ENCODE measurements around the gene GMPPA.

The GMPPA gene

GRCh38 chr2:219482674-219483405 is 15.9 kb upstream of the GMPPA start:
- no peak for DNase-seq (ENCODE audit: low read depth)
- H3K4me3 ChIP-seq (ENCODE audit: low read depth, low read length) = no peak overlapping the region

GRCh38 chr2:219483451-219484342 is 15.0 kb upstream of the GMPPA start:
- H3K4me3 ChIP-seq (ENCODE audit: low read depth, low read length) = no peak overlapping the region
- DNase-seq (ENCODE audit: low read depth) = no peak

GRCh38 chr2:219484343-219485200 is 14.1 kb upstream of the GMPPA start:
- DNase-seq (ENCODE audit: low read depth) = no peak
- peak overlapping the region; percentile 21 for H3K4me3 ChIP-seq (ENCODE audit: low read depth, low read length)

GRCh38 chr2:219485201-219485580 is 13.5 kb upstream of the GMPPA start:
- no peak for DNase-seq (ENCODE audit: low read depth)
- no peak overlapping the region for H3K4me3 ChIP-seq (ENCODE audit: low read depth, low read length)

GRCh38 chr2:219486380-219486959 is 12.2 kb upstream of the GMPPA start:
- H3K4me3 ChIP-seq (ENCODE audit: low read depth, low read length) = no peak overlapping the region
- no peak for DNase-seq (ENCODE audit: low read depth)

GRCh38 chr2:219488149-219488843 is 10.4 kb upstream of the GMPPA start:
- DNase-seq (ENCODE audit: low read depth) = no peak
- no peak overlapping the region for H3K4me3 ChIP-seq (ENCODE audit: low read depth, low read length)

GRCh38 chr2:219488844-219489194 is 9.9 kb upstream of the GMPPA start:
- DNase-seq (ENCODE audit: low read depth) = no peak
- no peak overlapping the region for H3K4me3 ChIP-seq (ENCODE audit: low read depth, low read length)

GRCh38 chr2:219489315-219489714 is 9.4 kb upstream of the GMPPA start:
- H3K4me3 ChIP-seq (ENCODE audit: low read depth, low read length) = no peak overlapping the region
- DNase-seq (ENCODE audit: low read depth) = no peak

GRCh38 chr2:219490186-219490585 is 8.5 kb upstream of the GMPPA start:
- no peak overlapping the region for H3K4me3 ChIP-seq (ENCODE audit: low read depth, low read length)
- no peak for DNase-seq (ENCODE audit: low read depth)

- no peak for DNase-seq (ENCODE audit: low read depth)
- no peak overlapping the region for H3K4me3 ChIP-seq (ENCODE audit: low read depth, low read length)
These were observed 8.0 kb upstream of the GMPPA start for GRCh38 chr2:219490600-219491130.

- DNase-seq (ENCODE audit: low read depth) = no peak
- no peak overlapping the region for H3K4me3 ChIP-seq (ENCODE audit: low read depth, low read length)
These were observed 7.3 kb upstream of the GMPPA start for GRCh38 chr2:219491278-219491963.

GRCh38 chr2:219492575-219492974 is 6.1 kb upstream of the GMPPA start:
- H3K4me3 ChIP-seq (ENCODE audit: low read depth, low read length) = no peak overlapping the region
- DNase-seq (ENCODE audit: low read depth) = no peak

GRCh38 chr2:219493086-219493485 is 5.6 kb upstream of the GMPPA start:
- no peak for DNase-seq (ENCODE audit: low read depth)
- H3K4me3 ChIP-seq (ENCODE audit: low read depth, low read length) = no peak overlapping the region

GRCh38 chr2:219494952-219495530 is 3.6 kb upstream of the GMPPA start:
- no peak for DNase-seq (ENCODE audit: low read depth)
- H3K4me3 ChIP-seq (ENCODE audit: low read depth, low read length) = no peak overlapping the region

- DNase-seq (ENCODE audit: low read depth) = peak; percentile 49
These were observed 3.1 kb upstream of the GMPPA start for GRCh38 chr2:219495531-219496122.

GRCh38 chr2:219496247-219496824 is 2.4 kb upstream of the GMPPA start:
- no peak overlapping the region for H3K4me3 ChIP-seq (ENCODE audit: low read depth, low read length)
- no peak for DNase-seq (ENCODE audit: low read depth)

More at GRCh38 chr2:219495531-219496122, 3.1 kb upstream of the GMPPA start:
- H3K4me3 ChIP-seq (ENCODE audit: low read depth, low read length) = no peak overlapping the region

- H3K4me3 ChIP-seq (ENCODE audit: low read depth, low read length) = no peak overlapping the region
- no peak for DNase-seq (ENCODE audit: low read depth)
These were observed 1.7 kb upstream of the GMPPA start for GRCh38 chr2:219496825-219497494.

Measured in skeletal muscle cell (primary cell).